OCI-LY7 (cell line): ENCODE measurements around the gene C16orf96. TPM values are rescaled to one million over a fixed set of nuclear protein-coding genes. Genes with fewer than 3 reads are reported as not detected.
"Not testable (repeated sequence)": the region's sequence is repeated elsewhere in the genome, so short reads cannot be mapped to it uniquely, and the experiment has no call there.

Experiments
- BruUV-seq: library from RNA; stranded (reverse); fragments of 400-500 nt; replicated peaks from 2 replicates; lab custom pipeline; 2021; lab: Mats Ljungman, UMichigan
- CTCF ChIA-PET: fragments of 300-600 bp; sonication (Branson Sonifier 250); formaldehyde crosslinking; loops from one replicate; lab custom pipeline; 2022; ENCODE audit warnings: antibody characterized with exemption; ENCODE audit not compliant: unreplicated experiment; lab: Charles Lee
- POLR2A ChIA-PET: fragments of 300-600 bp; sonication (Branson Sonifier 250); formaldehyde crosslinking; loops from one replicate; lab custom pipeline; 2022; ENCODE audit warnings: antibody characterized with exemption; lab: Charles Lee
- DNase-seq: peaks from one replicate; pipeline ENCODE4 v3.0.0-alpha.2; 2015; ENCODE audit warnings: low spot score
- H2AFZ ChIP-seq: fragments of 200-600 bp; sonication (generic), shearing (Covaris generic); 2 replicates; pipeline ENCODE4 v1.6.1; 2014; ENCODE audit warnings: mild to moderate bottlenecking, antibody characterized with exemption, low read length, moderate library complexity
- H3K27ac ChIP-seq: fragments of 200-600 bp; sonication (generic); 2 replicates; pipeline ENCODE4 v1.5.1; 2014; ENCODE audit warnings: mixed run types, low read depth, mild to moderate bottlenecking, moderate library complexity, low read length, inconsistent platforms; ENCODE audit not compliant: poor library complexity, severe bottlenecking
- H3K36me3 ChIP-seq: fragments of 200-600 bp; sonication (generic); 2 replicates; pipeline ENCODE4 v1.6.1; 2014; ENCODE audit warnings: mild to moderate bottlenecking, antibody characterized with exemption, low read length, moderate library complexity, mixed read lengths; ENCODE audit not compliant: insufficient read depth
- H3K4me1 ChIP-seq: fragments of 200-600 bp; sonication (generic); 2 replicates; pipeline ENCODE4 v1.5.1; 2014; ENCODE audit warnings: mild to moderate bottlenecking, low read length; ENCODE audit not compliant: insufficient read depth, poor library complexity, severe bottlenecking
- H3K4me2 ChIP-seq: fragments of 200-600 bp; sonication (generic); 2 replicates; pipeline ENCODE4 v1.6.1; 2014; ENCODE audit warnings: mild to moderate bottlenecking, low read length
- H3K4me3 ChIP-seq: fragments of 200-600 bp; sonication (generic); 2 replicates; pipeline ENCODE4 v1.5.1; 2014; ENCODE audit warnings: mild to moderate bottlenecking, low read depth, low read length; ENCODE audit not compliant: poor library complexity, severe bottlenecking
- H3K79me2 ChIP-seq: fragments of 200-600 bp; sonication (generic); 2 replicates; pipeline ENCODE4 v1.6.1; 2016; ENCODE audit warnings: low read depth, mild to moderate bottlenecking, low read length, moderate library complexity, mixed read lengths; ENCODE audit not compliant: insufficient read depth
- H3K9me2 ChIP-seq: fragments of 200-600 bp; sonication (generic); 2 replicates; pipeline ENCODE4 v1.6.1; 2016; ENCODE audit warnings: mild to moderate bottlenecking, low read length, mixed read lengths; ENCODE audit not compliant: insufficient read depth
- H3K9me3 ChIP-seq: fragments of 200-600 bp; sonication (generic); 2 replicates; pipeline ENCODE4 v1.6.1; 2014; ENCODE audit warnings: mild to moderate bottlenecking, mixed run types, low read length, mixed read lengths
- H4K20me1 ChIP-seq: fragments of 200-600 bp; sonication (generic); 2 replicates; pipeline ENCODE4 v1.6.1; 2014; ENCODE audit warnings: mild to moderate bottlenecking, antibody characterized with exemption, low read length, moderate library complexity, mixed read lengths; ENCODE audit not compliant: insufficient read depth
- EZH2phosphoT487 ChIP-seq: fragments of 200-600 bp; sonication (generic); IDR thresholded peaks from 2 replicates; pipeline ENCODE4 v1.6.1; 2018; ENCODE audit warnings: low read depth, borderline replicate concordance, mild to moderate bottlenecking, mixed run types, antibody characterized with exemption, low read length, moderate library complexity, mixed read lengths
- intact Hi-C: fragments of 100-400 bp; cut with micrococcal nuclease; formaldehyde crosslinking; loops from one replicate; pipeline ENCODE4 v1.10.0; 2022; ENCODE audit not compliant: unreplicated experiment
- total RNA-seq, 2 experiments: library from RNA; depleted of rRNA in 1 of 2; stranded (reverse); fragments of >200 nt in 1 of 2; shearing (Covaris generic) in 1 of 2; gene quantifications; 2 replicates each; pipeline ENCODE4 v1.2.3, GENCODE V29; 2014 to 2022
- TF ChIP-seq, protein P1 (sequence below): fragments of 200-600 bp; sonication (generic); conservative IDR thresholded peaks from 2 replicates; pipeline ENCODE4 v1.5.1; 2014; ENCODE audit warnings: mild to moderate bottlenecking, antibody characterized with exemption, low read length, moderate library complexity, mixed read lengths

C16orf96 gene
- total RNA-seq, 2 experiments from 2014 or later, result 0.13 to 0.27 TPM

DNA sequence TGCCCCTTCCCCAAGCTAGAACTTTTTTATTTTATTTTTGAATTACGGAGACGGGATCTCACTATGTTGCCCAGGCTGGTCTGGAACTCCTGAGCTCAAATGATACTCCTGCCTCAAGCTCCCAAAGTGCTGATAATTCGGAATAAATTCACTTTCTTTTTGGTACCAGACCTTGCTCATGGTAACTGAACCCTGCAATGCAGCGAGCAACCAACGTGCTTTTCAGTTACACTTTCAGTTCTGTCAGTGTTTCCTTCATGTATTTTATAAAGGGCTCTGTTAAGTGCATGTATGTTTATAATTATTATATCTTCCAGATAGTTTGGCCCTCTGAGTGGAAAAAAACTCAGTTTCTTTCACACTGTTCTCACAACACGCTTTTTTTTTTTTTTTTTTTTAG, 13.9 kb downstream of the C16orf96 start:
- DNase-seq, result no peak
- BruUV-seq, result no TSS peak
- Histone ChIP-seq H3K27ac (no peak overlapping the region), H3K9me3 (no peaks in the 10 kb centered on the region), H3K9me2 (no peaks in the 10 kb centered on the region), H3K4me1 (no peaks in the 10 kb centered on the region), H2AFZ (no peak overlapping the region), H3K36me3 (no peaks in the 10 kb centered on the region), H3K4me2 (no peak overlapping the region), H3K4me3 (no peak overlapping the region), H4K20me1 (no peaks in the 10 kb centered on the region), H3K79me2 (no peaks in the 10 kb centered on the region)
- TF ChIP-seq, protein P1, sequence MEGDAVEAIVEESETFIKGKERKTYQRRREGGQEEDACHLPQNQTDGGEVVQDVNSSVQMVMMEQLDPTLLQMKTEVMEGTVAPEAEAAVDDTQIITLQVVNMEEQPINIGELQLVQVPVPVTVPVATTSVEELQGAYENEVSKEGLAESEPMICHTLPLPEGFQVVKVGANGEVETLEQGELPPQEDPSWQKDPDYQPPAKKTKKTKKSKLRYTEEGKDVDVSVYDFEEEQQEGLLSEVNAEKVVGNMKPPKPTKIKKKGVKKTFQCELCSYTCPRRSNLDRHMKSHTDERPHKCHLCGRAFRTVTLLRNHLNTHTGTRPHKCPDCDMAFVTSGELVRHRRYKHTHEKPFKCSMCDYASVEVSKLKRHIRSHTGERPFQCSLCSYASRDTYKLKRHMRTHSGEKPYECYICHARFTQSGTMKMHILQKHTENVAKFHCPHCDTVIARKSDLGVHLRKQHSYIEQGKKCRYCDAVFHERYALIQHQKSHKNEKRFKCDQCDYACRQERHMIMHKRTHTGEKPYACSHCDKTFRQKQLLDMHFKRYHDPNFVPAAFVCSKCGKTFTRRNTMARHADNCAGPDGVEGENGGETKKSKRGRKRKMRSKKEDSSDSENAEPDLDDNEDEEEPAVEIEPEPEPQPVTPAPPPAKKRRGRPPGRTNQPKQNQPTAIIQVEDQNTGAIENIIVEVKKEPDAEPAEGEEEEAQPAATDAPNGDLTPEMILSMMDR, result no peak
- TF ChIP-seq EZH2phosphoT487, result no peak
- POLR2A ChIA-PET, result no interaction called here
- intact Hi-C loops, result no loop called here
- CTCF ChIA-PET, result no interaction called here

DNA sequence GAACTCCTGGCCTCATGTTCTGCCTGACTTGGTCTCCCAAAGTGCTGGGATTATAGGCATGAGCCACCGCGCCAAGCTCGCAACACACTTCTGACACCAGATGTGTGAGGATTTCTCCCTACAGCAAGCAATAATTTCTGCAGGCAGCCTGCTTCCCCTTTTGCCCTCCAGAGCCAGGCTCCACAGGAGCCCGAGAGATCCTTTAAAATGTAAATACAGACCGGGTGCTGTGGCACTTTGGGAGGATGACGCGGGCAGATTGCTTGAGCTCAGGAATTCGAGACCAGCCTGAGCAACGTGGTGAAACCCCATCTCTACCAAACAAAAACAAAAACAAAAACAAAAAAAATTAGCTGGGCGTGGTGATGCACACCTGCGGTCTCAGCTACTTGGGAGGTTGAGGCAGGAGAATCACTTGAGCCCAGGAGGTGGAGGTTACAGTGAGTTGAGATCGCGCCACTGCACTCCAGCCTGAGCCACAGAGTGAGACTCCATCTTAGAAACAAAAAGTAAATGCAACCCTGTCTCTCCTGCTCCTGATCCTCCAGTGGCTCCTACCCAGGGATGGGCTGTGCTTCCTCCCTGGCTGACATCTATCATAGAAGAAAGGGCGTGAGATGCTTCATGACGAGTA, 14.7 kb downstream of the C16orf96 start:
- Histone ChIP-seq H3K9me3 (no peaks in the 10 kb centered on the region), H3K4me1 (no peaks in the 10 kb centered on the region), H3K79me2 (no peaks in the 10 kb centered on the region), H3K4me3 (no peak overlapping the region), H3K36me3 (no peaks in the 10 kb centered on the region), H2AFZ (no peak overlapping the region), H3K4me2 (no peak overlapping the region), H3K27ac (no peak overlapping the region), H3K9me2 (no peaks in the 10 kb centered on the region), H4K20me1 (no peaks in the 10 kb centered on the region)
- POLR2A ChIA-PET, result interaction anchor here (0.7 kb wide), 1 partner anchor 63 kb away, joined by 3 read pairs; no protein-coding TSS in a partner anchor
- DNase-seq, result no peak
- BruUV-seq, result no TSS peak
- intact Hi-C loops, result no loop called here
- CTCF ChIA-PET, result no interaction called here
- no peak for TF ChIP-seq EZH2phosphoT487
- TF ChIP-seq, protein P1, result no peak

DNA sequence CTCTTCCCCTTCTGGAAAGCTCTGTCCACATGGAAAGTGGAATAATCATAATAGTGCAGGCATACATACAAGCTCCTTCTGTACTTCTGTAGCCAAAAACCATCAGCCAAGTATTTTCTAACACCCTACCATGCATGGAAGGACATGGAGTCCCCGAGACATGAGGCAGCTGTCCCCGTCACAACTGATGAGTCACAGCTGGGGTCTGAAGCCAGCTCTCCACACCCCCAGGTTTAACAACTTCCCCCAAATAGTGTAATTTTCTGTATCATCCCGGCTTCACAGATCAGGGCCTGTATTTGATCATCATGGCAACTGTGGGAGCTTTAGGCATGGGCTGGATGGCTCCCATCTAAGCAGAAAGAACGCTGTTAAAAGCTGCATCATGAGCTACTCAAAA, 16.6 kb downstream of the C16orf96 start:
- Histone ChIP-seq H4K20me1 (no peaks in the 10 kb centered on the region), H3K9me3 (no peaks in the 10 kb centered on the region), H2AFZ (no peak overlapping the region), H3K4me3 (no peak overlapping the region), H3K36me3 (no peaks in the 10 kb centered on the region), H3K27ac (no peak overlapping the region), H3K4me2 (no peak overlapping the region), H3K9me2 (no peaks in the 10 kb centered on the region), H3K4me1 (no peaks in the 10 kb centered on the region), H3K79me2 (no peaks in the 10 kb centered on the region)
- ChIA-PET CTCF (no interaction called here), POLR2A (interaction anchor here (0.9 to 1.3 kb wide), 2 partner anchors 9 to 44 kb away, joined by 3 to 4 read pairs; no protein-coding TSS in a partner anchor)
- TF ChIP-seq EZH2phosphoT487, result no peak
- TF ChIP-seq, protein P1, result no peak
- intact Hi-C loops, result no loop called here
- DNase-seq, result no peak
- no TSS peak for BruUV-seq

DNA sequence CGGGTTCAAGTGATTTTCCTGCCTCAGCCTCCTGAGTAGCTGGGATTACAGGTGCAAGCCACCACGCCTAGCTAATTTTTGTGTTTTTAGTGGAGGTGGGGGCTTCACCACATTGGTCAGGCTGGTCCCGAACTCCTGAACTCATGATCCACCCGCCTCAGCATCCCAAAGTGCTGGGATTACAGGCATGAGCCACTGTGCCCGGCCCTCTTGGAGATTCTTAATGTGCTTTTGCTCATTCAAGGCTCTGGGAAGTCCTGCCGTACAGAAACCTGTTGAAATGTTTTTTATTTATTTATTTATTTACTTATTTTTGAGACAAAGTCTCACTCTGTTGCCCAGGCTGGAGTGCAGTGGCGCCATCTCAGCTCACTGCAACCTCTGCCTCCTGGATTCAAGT, 17.8 kb downstream of the C16orf96 start:
- not testable (repeated sequence) for H3K4me1 ChIP-seq

More for the DNA sequence above, 17.8 kb downstream of the C16orf96 start:
- H3K9me2 ChIP-seq, H4K20me1 ChIP-seq, H2AFZ ChIP-seq, H3K27ac ChIP-seq, CTCF ChIA-PET, POLR2A ChIA-PET, DNase-seq, H3K36me3 ChIP-seq, H3K79me2 ChIP-seq, intact Hi-C loops, H3K4me3 ChIP-seq, H3K4me2 ChIP-seq, H3K9me3 ChIP-seq, BruUV-seq: not testable (repeated sequence)
